GM12865 (cell line): ENCODE results near the gene TMC1.

Source experiments
- DNase-seq: peaks from one replicate; pipeline ENCODE4 v3.0.0; 2010; ENCODE audit warnings: low read depth
- H3K4me3 ChIP-seq: 2 replicates; pipeline ENCODE4 v1.5.1; 2011; ENCODE audit warnings: mild to moderate bottlenecking, low read depth, low read length, control low read depth
- CTCF ChIP-seq: IDR thresholded peaks from 2 replicates; pipeline ENCODE4 v1.5.1; 2011; ENCODE audit warnings: low read length, control low read depth, low read depth, inconsistent platforms; ENCODE audit not compliant: insufficient read depth; ENCODE audit errors: missing control alignments

TMC1 gene

GRCh38 chr9:72721067-72721466, 199.7 kb downstream of the TMC1 start:
- no peak for DNase-seq
- TF ChIP-seq CTCF: no peak
- no peak overlapping the region for H3K4me3 ChIP-seq

GRCh38 chr9:72726947-72727346, 205.5 kb downstream of the TMC1 start:
- DNase-seq: no peak
- H3K4me3 ChIP-seq: no peak overlapping the region
- no peak for TF ChIP-seq CTCF

- no peak for DNase-seq
- no peak overlapping the region for H3K4me3 ChIP-seq
- no peak for TF ChIP-seq CTCF
Measured at GRCh38 chr9:72728031-72728770, 206.8 kb downstream of the TMC1 start.

GRCh38 chr9:72733895-72734294, 212.5 kb downstream of the TMC1 start:
- no peak overlapping the region for H3K4me3 ChIP-seq
- TF ChIP-seq CTCF: no peak
- no peak for DNase-seq

GRCh38 chr9:72734631-72735030, 213.2 kb downstream of the TMC1 start:
- no peak for TF ChIP-seq CTCF
- no peak overlapping the region for H3K4me3 ChIP-seq
- no peak for DNase-seq

- TF ChIP-seq CTCF: no peak
- no peak for DNase-seq
- no peak overlapping the region for H3K4me3 ChIP-seq
Measured at GRCh38 chr9:72743836-72744235, 222.4 kb downstream of the TMC1 start.

- H3K4me3 ChIP-seq: no peak overlapping the region
- DNase-seq: no peak
- TF ChIP-seq CTCF: no peak
Measured at GRCh38 chr9:72749276-72749675, 227.9 kb downstream of the TMC1 start.
